ENCODE results near the gene SASH1. TPM values are rescaled to one million over a fixed set of nuclear protein-coding genes. Genes with fewer than 3 reads are reported as not detected.

Gene SASH1
- total RNA-seq, 4 donors from 2014 or later, result 142 to 214 (median 173) TPM

DNA sequence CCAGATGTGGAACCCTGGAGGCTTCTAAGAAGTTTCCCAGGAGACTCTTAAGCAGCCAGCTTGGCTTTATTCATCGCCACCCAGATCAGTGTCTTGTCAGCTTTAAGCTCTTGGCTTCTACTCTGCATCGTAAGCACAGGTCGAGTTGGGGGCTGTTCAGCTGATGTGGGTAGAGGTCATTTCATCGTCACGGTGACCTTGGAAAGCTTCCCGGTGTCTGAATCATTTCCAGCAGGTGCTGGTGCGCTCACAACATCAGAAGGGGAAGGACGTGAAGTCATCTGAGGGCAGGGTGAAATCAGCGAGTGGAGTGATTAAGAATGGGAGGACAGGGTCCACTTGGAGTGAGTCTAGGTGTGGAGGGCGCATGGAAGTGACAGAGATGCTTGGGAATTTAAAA lies 112.6 kb downstream of the SASH1 start:
- TF ChIP-seq, protein P1, sequence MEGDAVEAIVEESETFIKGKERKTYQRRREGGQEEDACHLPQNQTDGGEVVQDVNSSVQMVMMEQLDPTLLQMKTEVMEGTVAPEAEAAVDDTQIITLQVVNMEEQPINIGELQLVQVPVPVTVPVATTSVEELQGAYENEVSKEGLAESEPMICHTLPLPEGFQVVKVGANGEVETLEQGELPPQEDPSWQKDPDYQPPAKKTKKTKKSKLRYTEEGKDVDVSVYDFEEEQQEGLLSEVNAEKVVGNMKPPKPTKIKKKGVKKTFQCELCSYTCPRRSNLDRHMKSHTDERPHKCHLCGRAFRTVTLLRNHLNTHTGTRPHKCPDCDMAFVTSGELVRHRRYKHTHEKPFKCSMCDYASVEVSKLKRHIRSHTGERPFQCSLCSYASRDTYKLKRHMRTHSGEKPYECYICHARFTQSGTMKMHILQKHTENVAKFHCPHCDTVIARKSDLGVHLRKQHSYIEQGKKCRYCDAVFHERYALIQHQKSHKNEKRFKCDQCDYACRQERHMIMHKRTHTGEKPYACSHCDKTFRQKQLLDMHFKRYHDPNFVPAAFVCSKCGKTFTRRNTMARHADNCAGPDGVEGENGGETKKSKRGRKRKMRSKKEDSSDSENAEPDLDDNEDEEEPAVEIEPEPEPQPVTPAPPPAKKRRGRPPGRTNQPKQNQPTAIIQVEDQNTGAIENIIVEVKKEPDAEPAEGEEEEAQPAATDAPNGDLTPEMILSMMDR (IDR thresholded peaks at IDR 0.05), result no peak
- DNase-seq (ENCODE audit: low spot score) (no peak), ATAC-seq (ENCODE audit: low FRiP score) (peak; percentile 53)

DNA sequence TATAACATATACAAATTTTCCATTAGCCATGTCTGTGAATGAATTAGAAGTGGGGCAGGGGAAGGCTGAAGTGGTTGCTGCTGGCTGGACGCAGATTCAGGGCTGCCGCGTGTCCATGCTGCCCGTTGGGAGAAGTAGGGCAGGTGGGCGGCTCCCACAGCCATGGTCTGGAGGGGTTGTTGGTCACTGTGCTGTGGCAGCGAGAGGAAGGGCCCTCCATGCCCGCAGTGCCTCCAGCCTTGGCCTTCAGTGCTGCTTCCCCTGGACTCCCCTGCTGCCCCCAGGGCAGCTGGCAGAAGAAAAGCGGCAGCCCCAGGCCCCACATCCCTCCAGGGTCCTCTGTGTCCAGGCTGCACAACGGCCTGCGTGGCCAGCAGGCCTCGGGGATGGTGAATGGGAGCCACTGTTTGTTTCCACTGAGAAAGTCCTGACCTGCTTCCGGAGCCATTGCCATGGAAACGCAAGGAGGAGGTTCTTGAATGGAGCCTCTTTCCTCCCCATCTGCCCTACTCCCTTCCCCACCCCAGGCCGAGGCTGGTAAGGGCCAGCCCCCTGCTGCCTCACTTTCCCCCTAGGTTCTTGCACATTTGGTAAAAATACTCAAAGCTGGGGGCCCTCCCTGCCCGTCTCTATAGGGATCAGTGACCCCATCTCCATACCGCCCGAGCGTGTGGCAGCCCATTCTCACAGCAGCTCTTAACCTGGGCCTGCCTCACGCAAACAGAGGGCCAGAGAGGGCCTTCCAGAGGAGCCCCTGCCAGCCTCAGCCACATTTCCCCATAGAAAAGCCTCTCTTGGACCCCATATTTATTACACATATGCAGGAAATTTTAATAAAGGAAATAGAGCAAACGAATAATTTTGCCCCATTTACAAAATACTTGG lies 113.3 kb downstream of the SASH1 start:
- DNase-seq (ENCODE audit: low spot score), result no peak
- ATAC-seq (ENCODE audit: low FRiP score), result no peak
- TF ChIP-seq, protein P1 (IDR thresholded peaks at IDR 0.05), result no peak

DNA sequence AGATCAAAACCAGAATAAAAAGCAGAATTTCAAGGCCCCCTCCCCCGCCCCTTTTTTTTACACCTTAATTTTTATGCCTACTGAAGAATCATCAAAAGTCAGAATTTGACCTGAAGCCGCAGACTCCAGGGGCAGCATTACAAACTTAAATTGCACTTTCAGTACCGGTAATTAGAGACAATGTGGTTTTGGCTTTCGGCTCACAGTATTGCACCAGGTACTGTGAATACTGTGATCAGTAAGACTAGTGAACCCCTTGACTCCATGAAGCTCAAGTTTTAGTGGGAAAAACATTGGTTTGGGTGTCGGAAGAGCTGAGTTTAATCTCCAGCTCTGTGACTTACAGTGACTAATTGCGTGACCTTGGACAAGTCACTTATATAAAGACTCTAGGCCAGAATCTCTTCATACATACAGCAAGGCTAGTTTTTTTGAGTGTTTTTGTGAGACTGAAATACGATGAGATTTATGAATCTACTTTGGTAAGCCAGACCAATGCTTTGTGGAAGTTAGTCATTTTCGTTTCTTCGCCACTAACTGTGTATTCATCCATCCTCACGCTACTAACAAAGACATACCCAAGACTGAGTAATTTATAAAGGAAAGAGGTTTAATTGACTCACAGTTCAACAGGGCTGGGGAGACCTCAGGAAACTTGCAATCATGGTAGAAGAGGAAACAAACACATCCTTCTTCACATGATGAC lies 114.7 kb downstream of the SASH1 start:
- ATAC-seq (ENCODE audit: low FRiP score) (no peak), DNase-seq (ENCODE audit: low spot score) (no peak)
- TF ChIP-seq, protein P1 (IDR thresholded peaks at IDR 0.05), result no peak

DNA sequence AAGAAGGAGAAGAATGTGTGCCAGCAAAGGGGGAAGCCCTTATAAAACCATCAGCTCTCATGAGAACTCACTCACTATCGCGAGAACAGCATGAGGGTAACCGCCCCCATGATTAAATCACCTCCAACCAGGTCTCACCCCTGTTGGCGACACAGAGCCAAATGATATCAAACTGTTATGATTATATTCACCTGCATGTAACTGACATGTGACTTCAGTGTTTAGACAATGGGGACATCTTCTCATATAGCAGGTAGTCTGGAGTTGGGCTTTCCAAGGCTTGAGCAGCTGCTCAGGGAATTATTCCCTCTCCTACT lies 115.2 kb downstream of the SASH1 start:
- ATAC-seq (ENCODE audit: low FRiP score), result no peak
- DNase-seq (ENCODE audit: low spot score), result no peak
- TF ChIP-seq, protein P1 (IDR thresholded peaks at IDR 0.05), result no peak

DNA sequence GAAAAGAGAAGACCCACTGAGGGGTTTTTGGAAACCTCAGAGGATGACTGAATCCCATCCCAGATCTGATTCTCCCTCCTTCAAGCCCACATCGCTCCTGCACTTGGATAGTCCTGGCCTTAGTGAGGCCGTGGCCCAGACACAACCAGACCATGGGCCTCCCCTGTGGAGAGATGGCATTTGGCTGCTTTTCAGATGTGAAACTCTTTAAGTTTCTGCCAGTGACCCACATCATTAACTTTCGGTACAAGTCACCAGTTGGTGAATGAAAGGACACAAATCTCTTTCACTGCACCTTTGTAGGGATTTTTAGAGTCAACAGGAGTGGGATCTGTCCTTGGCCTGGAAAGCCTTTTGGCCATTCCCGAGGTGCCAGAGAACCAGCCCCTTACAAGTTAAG lies 116.6 kb downstream of the SASH1 start:
- ATAC-seq (ENCODE audit: low FRiP score), result no peak
- DNase-seq (ENCODE audit: low spot score), result no peak
- TF ChIP-seq, protein P1 (IDR thresholded peaks at IDR 0.05), result no peak

DNA sequence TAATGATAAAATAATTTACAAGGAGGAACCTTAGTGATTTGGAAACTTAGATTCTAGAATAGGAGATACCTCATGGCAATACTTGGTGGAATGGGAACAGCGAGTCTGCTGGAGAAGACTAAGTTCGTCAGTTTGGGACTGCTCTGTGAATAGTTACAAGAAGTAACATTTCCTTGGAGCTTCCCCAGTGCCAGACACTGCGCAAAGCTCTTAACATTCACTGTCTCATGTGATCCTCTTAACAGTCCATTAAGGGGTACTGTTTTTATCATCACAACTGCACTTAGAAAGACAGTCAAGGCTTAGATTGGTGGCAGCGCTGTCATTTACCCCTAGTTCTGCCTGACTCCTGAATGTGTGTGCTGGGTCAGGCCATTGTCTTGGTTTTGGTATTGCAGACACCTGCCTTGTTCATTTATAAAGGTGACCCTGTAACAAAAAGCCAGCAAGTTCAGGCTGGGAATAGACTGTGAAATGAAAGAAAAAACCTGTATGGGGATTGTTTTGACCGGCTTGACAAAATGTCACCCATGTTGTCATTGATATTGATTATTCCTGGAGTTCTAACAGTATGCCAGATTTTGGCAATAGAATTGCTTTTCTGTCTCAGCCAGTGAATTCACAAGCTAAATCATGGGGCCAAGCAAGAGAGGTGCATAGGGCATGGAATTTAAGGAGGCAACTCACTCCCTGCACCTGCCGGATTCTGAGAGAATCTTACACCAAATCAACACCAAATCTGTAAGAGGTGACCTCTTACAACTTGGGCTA lies 118.4 kb downstream of the SASH1 start:
- DNase-seq (ENCODE audit: low spot score) (no peak), ATAC-seq (ENCODE audit: low FRiP score) (no peak)
- TF ChIP-seq, protein P1 (IDR thresholded peaks at IDR 0.05), result no peak
